Astrocyte of the cerebellum (primary cell): Measurements from ENCODE around the gene OST4.

Experiments
- DNase-seq: peaks from one replicate; pipeline ENCODE4 v3.0.0-alpha.2; 2011; ENCODE audit warnings: low read depth
- H3K4me3 ChIP-seq: 2 replicates; pipeline ENCODE4 v1.5.1; 2011; ENCODE audit warnings: mild to moderate bottlenecking, low read depth, low read length, moderate library complexity
- CTCF ChIP-seq: IDR thresholded peaks from 2 replicates; pipeline ENCODE4 v1.5.1; 2012; ENCODE audit warnings: low read length, low read depth, moderate library complexity, mild to moderate bottlenecking; ENCODE audit errors: missing control alignments
- in situ Hi-C: cut with HindIII; loops from 2 replicates; pipeline ENCODE4 v1.10.0; 2017; ENCODE audit warnings: low sequenced_read_pairs

The OST4 gene

DNA sequence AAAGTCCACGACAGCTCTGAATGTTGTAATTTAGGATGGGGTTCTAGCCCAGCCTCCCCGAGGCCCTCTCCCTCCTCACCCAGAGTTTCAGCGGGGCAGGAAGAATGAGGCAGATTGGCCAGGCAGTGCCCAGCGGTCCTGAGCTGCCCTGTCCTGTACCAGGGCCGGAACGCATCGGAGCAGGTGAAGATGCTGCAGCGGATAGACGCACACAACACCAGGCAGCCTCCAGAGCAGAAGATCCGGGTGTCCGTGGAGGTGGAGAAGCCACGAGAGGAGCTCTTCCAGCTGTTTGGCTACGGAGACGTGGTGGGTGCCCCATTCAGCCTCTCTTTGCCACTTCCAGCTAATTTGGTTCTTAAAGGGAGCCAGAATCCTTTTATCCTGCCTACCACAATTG lies 25.9 kb upstream of the OST4 start:
- no peak for TF ChIP-seq CTCF
- no peak overlapping the region for H3K4me3 ChIP-seq
- in situ Hi-C loops = no loop called here
- DNase-seq = no peak

DNA sequence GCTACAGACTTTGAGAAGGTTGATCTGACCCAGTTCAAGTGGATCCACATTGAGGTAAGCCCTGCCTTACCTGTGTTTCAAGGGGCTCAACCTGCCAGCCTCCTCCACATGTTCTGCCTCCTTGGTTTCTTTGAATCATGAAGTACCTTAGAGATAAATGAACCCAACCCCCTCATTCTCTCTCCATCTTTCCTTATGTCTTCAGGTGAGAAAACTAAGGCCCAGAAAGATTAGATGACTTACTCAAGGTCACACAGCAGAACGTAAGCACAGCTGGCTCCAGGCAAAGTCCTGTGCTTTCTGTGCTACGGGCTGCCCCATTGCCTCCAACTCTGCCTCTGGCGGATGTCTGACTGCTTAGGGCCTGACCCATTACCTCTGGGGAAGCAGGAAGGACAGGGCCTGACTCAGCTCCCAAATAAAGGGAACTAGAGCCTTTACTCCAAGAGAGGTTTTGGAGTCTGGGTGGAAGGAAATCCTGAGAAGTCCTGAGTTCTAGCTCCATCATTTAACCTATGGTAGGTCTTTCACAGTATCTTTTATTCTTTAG lies 25.4 kb upstream of the OST4 start:
- DNase-seq = no peak
- in situ Hi-C loops = no loop called here
- H3K4me3 ChIP-seq = no peak overlapping the region
- no peak for TF ChIP-seq CTCF

- H3K4me3 ChIP-seq = no peak overlapping the region
- in situ Hi-C loops = no loop called here
- no peak for TF ChIP-seq CTCF
- DNase-seq = no peak
These were observed 24.5 kb upstream of the OST4 start for GRCh38 chr2:27095745-27096651.

DNA sequence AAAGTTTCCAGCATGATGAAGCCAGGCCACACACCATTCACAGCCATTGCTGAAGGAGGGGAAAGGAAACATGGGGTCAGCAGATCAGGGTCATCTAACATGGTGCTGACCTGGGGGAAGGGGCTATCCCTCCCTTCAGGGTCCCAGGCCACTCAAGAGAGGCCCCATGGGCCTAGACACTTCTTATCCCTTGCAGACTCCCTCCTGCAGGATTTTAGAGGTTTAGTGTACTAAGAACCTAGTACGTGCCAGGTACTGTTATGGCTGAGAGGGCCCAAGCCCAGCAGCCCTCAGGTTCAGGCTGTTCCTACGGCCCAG lies 23.9 kb upstream of the OST4 start:
- no peak for DNase-seq
- no peak overlapping the region for H3K4me3 ChIP-seq
- in situ Hi-C loops = no loop called here
- TF ChIP-seq CTCF = no peak

- H3K4me3 ChIP-seq = no peak overlapping the region
- no peak for DNase-seq
- in situ Hi-C loops = no loop called here
- no peak for TF ChIP-seq CTCF
These were observed 23.0 kb upstream of the OST4 start for GRCh38 chr2:27094353-27094984.

GRCh38 chr2:27093430-27094352 lies 22.2 kb upstream of the OST4 start:
- H3K4me3 ChIP-seq = no peak overlapping the region
- in situ Hi-C loops = no loop called here
- no peak for TF ChIP-seq CTCF
- DNase-seq = no peak
